H1 (cell line): Measurements from ENCODE around the gene DOCK1. TPM values are rescaled to one million over a fixed set of nuclear protein-coding genes. Genes with fewer than 3 reads are reported as not detected.

ENCODE experiments used
- CTCF ChIA-PET: fragments of 300-600 bp; sonication (Branson Sonifier 250); formaldehyde crosslinking; loops from one replicate; lab custom pipeline; 2021; ENCODE audit not compliant: partially characterized antibody; lab: Charles Lee
- POLR2A ChIA-PET: fragments of 300-600 bp; sonication (Branson Sonifier 250); formaldehyde crosslinking; loops from one replicate; lab custom pipeline; 2021; ENCODE audit warnings: inconsistent platforms; ENCODE audit not compliant: partially characterized antibody; lab: Charles Lee
- DNase-seq, 2 experiments: peaks; one replicate each; pipeline versions ENCODE4 v3.0.0 to v3.0.0-alpha.2; 2010 to 2022; ENCODE audit warnings: low spot score in 2 of 2, low read depth in 1 of 2, mixed read lengths in 1 of 2
- FAIRE-seq: peaks from 2 replicates; lab custom pipeline; 2011; peaks lifted over from hg19 to GRCh38; lab: Jason Lieb, UNC
- H2AFZ ChIP-seq: 2 replicates; pipeline ENCODE4 v1.8.1; 2012; ENCODE audit warnings: low read length, inconsistent platforms
- H2AK5ac ChIP-seq: 2 replicates; pipeline ENCODE4 v1.6.1; 2013; ENCODE audit warnings: low read depth, low read length
- H2BK120ac ChIP-seq: replicated peaks from 2 replicates; pipeline ENCODE3; 2013; ENCODE audit warnings: low read depth, low read length, inconsistent platforms
- H2BK12ac ChIP-seq: 2 replicates; pipeline ENCODE4 v1.6.1; 2013; ENCODE audit warnings: low read depth, low read length
- H2BK15ac ChIP-seq: 2 replicates; pipeline ENCODE4 v1.6.1; 2013; ENCODE audit warnings: low read length
- H2BK20ac ChIP-seq: 2 replicates; pipeline ENCODE4 v1.6.1; 2013; ENCODE audit warnings: low read length
- H2BK5ac ChIP-seq: 2 replicates; pipeline ENCODE4 v1.6.1; 2013; ENCODE audit warnings: low read depth, low read length
- H3K14ac ChIP-seq: 2 replicates; pipeline ENCODE4 v1.6.1; 2013; ENCODE audit warnings: inconsistent platforms; ENCODE audit not compliant: insufficient read length
- H3K18ac ChIP-seq: 2 replicates; pipeline ENCODE4 v1.6.1; 2013; ENCODE audit warnings: low read length; ENCODE audit errors: extremely low read depth
- H3K23ac ChIP-seq: 2 replicates; pipeline ENCODE4 v1.6.1; 2013; ENCODE audit warnings: inconsistent platforms; ENCODE audit not compliant: insufficient read length
- H3K23me2 ChIP-seq: 2 replicates; pipeline ENCODE4 v1.6.1; 2013; ENCODE audit warnings: low read depth, low read length
- H3K27ac ChIP-seq: 2 replicates; pipeline ENCODE4 v1.6.1; 2011; ENCODE audit warnings: low read depth, low read length, inconsistent platforms
- H3K27me3 ChIP-seq, 4 experiments: replicated peaks in 1 of 4; 1 replicate in 1 of 4; 2 replicates in 3 of 4; pipeline versions ENCODE4 v1.6.1 to v1.8.1; 2011 to 2013; ENCODE audit warnings: low read length in 3 of 4, mild to moderate bottlenecking in 3 of 4, inconsistent platforms in 2 of 4, mixed read lengths in 2 of 4, moderate library complexity in 1 of 4; ENCODE audit not compliant: control insufficient read depth in 3 of 4, insufficient read depth in 3 of 4; ENCODE audit errors: extremely low read depth in 1 of 4
- H3K36me3 ChIP-seq, 4 experiments: 2 replicates each; pipeline versions ENCODE4 v1.6.1 to v1.8.1; 2011 to 2013; ENCODE audit warnings: mild to moderate bottlenecking in 4 of 4, low read length in 3 of 4, moderate library complexity in 2 of 4, control low read depth in 1 of 4, inconsistent platforms in 1 of 4; ENCODE audit not compliant: insufficient read depth in 4 of 4, control insufficient read depth in 2 of 4
- H3K4ac ChIP-seq: replicated peaks from 2 replicates; pipeline ENCODE3; 2013; ENCODE audit warnings: low read length, low read depth, mixed read lengths, inconsistent platforms; ENCODE audit not compliant: insufficient read length
- H3K4me1 ChIP-seq, 4 experiments: replicated peaks in 1 of 4; 1 replicate in 1 of 4; 2 replicates in 3 of 4; pipeline versions ENCODE4 v1.6.1 to v1.8.1; 2011 to 2013; ENCODE audit warnings: low read length in 3 of 4, inconsistent platforms in 2 of 4, mixed read lengths in 1 of 4; ENCODE audit not compliant: insufficient read depth in 4 of 4, control insufficient read depth in 3 of 4
- H3K4me2 ChIP-seq, 2 experiments: 2 replicates each; pipeline versions ENCODE4 v1.6.1 to v1.8.1; 2011 to 2013; ENCODE audit warnings: low read depth in 2 of 2, low read length in 2 of 2, control low read depth in 1 of 2, inconsistent platforms in 1 of 2, mild to moderate bottlenecking in 1 of 2; ENCODE audit not compliant: insufficient read depth in 1 of 2
- H3K4me3 ChIP-seq, 4 experiments: fragments of 200-600, 300-600 bp in 1 of 4; sonication (generic), shearing (Covaris generic), sonication (Bioruptor Twin) in 1 of 4; 2 replicates each; pipeline versions ENCODE4 v1.5.1 to v1.8.1; 2011 to 2016; ENCODE audit warnings: low read length in 4 of 4, low read depth in 3 of 4, control low read depth in 2 of 4, inconsistent platforms in 2 of 4, mild to moderate bottlenecking in 2 of 4, mixed read lengths in 1 of 4, moderate library complexity in 1 of 4; ENCODE audit not compliant: insufficient read depth in 2 of 4; ENCODE audit errors: extremely low read depth in 1 of 4
- H3K56ac ChIP-seq: replicated peaks from 2 replicates; pipeline ENCODE3; 2013; ENCODE audit warnings: low read depth, mild to moderate bottlenecking, mixed read lengths, low read length, inconsistent platforms; ENCODE audit not compliant: insufficient read length
- H3K79me1 ChIP-seq: 2 replicates; pipeline ENCODE4 v1.6.1; 2013; ENCODE audit warnings: low read depth, low read length, control low read depth
- H3K79me2 ChIP-seq, 2 experiments: 2 replicates each; pipeline versions ENCODE4 v1.6.1 to v1.8.1; 2012 to 2013; ENCODE audit warnings: low read length in 2 of 2, mild to moderate bottlenecking in 2 of 2, inconsistent platforms in 1 of 2; ENCODE audit not compliant: insufficient read depth in 2 of 2, control insufficient read depth in 1 of 2
- H3K9ac ChIP-seq, 4 experiments: replicated peaks in 1 of 4; 1 replicate in 1 of 4; 2 replicates in 3 of 4; pipeline versions ENCODE4 v1.6.1 to v1.8.1; 2011 to 2013; ENCODE audit warnings: low read depth in 3 of 4, low read length in 3 of 4, control low read depth in 2 of 4, mild to moderate bottlenecking in 2 of 4, moderate library complexity in 2 of 4, inconsistent platforms in 1 of 4; ENCODE audit errors: extremely low read depth in 1 of 4
- H3K9me3 ChIP-seq, 2 experiments: 2 replicates each; pipeline versions ENCODE4 v1.6.1 to v1.8.1; 2012 to 2013; ENCODE audit warnings: mild to moderate bottlenecking in 2 of 2, moderate library complexity in 2 of 2, control low read depth in 1 of 2, inconsistent platforms in 1 of 2, low read depth in 1 of 2, low read length in 1 of 2, mixed read lengths in 1 of 2; ENCODE audit not compliant: insufficient read depth in 2 of 2
- H4K20me1 ChIP-seq, 2 experiments: replicated peaks in 1 of 2; 2 replicates each; pipeline versions ENCODE3 to v1.8.1; 2011 to 2013; ENCODE audit warnings: inconsistent platforms in 2 of 2, low read length in 2 of 2, mild to moderate bottlenecking in 1 of 2; ENCODE audit not compliant: insufficient read depth in 2 of 2, control insufficient read depth in 1 of 2
- H4K5ac ChIP-seq: 2 replicates; pipeline ENCODE4 v1.6.1; 2013; ENCODE audit warnings: low read length, low read depth, mixed read lengths, inconsistent platforms; ENCODE audit not compliant: insufficient read length
- H4K8ac ChIP-seq: 2 replicates; pipeline ENCODE4 v1.8.0; 2013; ENCODE audit warnings: mild to moderate bottlenecking, moderate library complexity, low read length, inconsistent platforms; ENCODE audit not compliant: insufficient read depth; ENCODE audit errors: extremely low read depth
- H4K91ac ChIP-seq: replicated peaks from 2 replicates; pipeline ENCODE3; 2013; ENCODE audit warnings: low read length, mixed read lengths, inconsistent platforms; ENCODE audit not compliant: insufficient read length
- CTBP2 ChIP-seq: IDR thresholded peaks from 2 replicates; pipeline ENCODE4 v1.7.0; 2011; ENCODE audit warnings: borderline replicate concordance, mild to moderate bottlenecking, moderate library complexity, mixed read lengths, low read length; ENCODE audit not compliant: insufficient read depth, insufficient read length
- RXRA ChIP-seq: IDR thresholded peaks from 2 replicates; pipeline ENCODE4 v1.6.1; 2011; ENCODE audit warnings: low read depth, mild to moderate bottlenecking, low read length, moderate library complexity; ENCODE audit not compliant: insufficient read depth
- YY1 ChIP-seq: IDR thresholded peaks from 2 replicates; pipeline ENCODE4 v1.6.1; 2011; ENCODE audit warnings: low read depth, mild to moderate bottlenecking, low read length
- WGBS, 2 experiments: shearing (Covaris generic) in 1 of 2; methylation state at CpG; one replicate each; pipeline versions ENCODE4 v1.1.6 to v1.1.7; 2013 to 2015; ENCODE audit warnings: low lambda C conversion rate in 2 of 2, mixed read lengths in 2 of 2, inconsistent platforms in 1 of 2, low coverage in 1 of 2, missing lambda C conversion rate in 1 of 2; ENCODE audit not compliant: insufficient replicate concordance in 2 of 2, insufficient coverage in 1 of 2, insufficient read length in 1 of 2; ENCODE audit errors: extremely low coverage in 1 of 2, missing lambda C conversion rate in 1 of 2; 5-methylcytosine and 5-hydroxymethylcytosine counted together
- polyA plus RNA-seq, 7 experiments: library from polyadenylated mRNA; depleted of rRNA in 3 of 7; stranded (reverse) in 5 of 7; unstranded in 2 of 7; fragments of >200 nt in 5 of 7; fragments of 200-250 nt in 2 of 7; gene quantifications; 1 replicate in 5 of 7; 2 replicates in 1 of 7; 4 replicates in 1 of 7; pipeline versions ENCODE4 v1.2.1 to v1.2.3, GENCODE V29; 2011 to 2013; ENCODE audit warnings: missing spikeins in 2 of 7, mixed read lengths in 2 of 7
- total RNA-seq: library from RNA; stranded (reverse); fragmentation: NEBNext Ultra II Directional; extraction: Animal tissue kit (Norgen Biotek cat#: 25700); gene quantifications from 2 replicates; pipeline ENCODE4 v1.2.1, GENCODE V29; 2021
- TF ChIP-seq, protein P1 (sequence below): IDR thresholded peaks from 2 replicates; pipeline ENCODE4 v1.6.1; 2011; ENCODE audit warnings: low read length, improper control_type of control experiment

The DOCK1 gene
- total and polyA plus RNA-seq, 2 of the 8 experiments (the other 6 are each of a cell fraction or from before 2014, with no cell fraction given): 11.6 to 53.0 TPM

DNA sequence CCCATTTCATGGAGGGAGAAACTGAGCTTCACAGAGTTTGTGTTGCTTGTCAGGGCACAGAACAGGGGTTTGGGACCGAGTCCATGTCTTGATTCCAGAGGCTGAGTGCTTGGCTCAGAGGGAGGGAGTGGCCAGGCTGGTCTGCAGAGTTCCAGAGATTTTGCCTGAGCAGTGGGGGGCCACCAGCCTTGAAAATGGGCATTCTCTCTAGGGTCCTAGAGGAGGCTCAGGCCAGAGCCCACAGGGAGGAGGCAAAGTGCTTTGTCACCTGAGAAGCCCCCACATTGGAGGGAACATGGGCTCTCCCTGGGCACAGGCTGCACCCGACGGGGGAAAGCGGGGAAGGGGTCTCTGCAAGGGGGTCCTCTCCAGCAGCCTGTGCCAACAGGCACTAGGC lies 51.5 kb downstream of the DOCK1 start:
- Histone ChIP-seq H3K36me3 (no peaks in the 10 kb centered on the region), H3K56ac (no peak overlapping the region), H2AFZ (no peak overlapping the region), H4K91ac (no peak overlapping the region), H4K8ac (no peak overlapping the region), H3K23ac (no peak overlapping the region), H3K9me3 (peaks cover 2 to 10% of the 10 kb centered on the region in 2 experiments; a peak in 3 of 4 replicates), H3K4ac (no peak overlapping the region), H4K20me1 (peaks cover 5 to 20% of the 10 kb centered on the region in 2 experiments), H3K4me1 (peaks cover 0 to 10% (median 3%) of the 10 kb centered on the region in 4 experiments; a peak in 3 of 7 replicates), H3K4me2 (no peak overlapping the region), H3K14ac (no peak overlapping the region), H2BK5ac (no peak overlapping the region), H2AK5ac (no peak overlapping the region), H3K18ac (no peak overlapping the region), H3K4me3 (no peak overlapping the region), H4K5ac (no peak overlapping the region), H3K23me2 (peaks cover 16% of the 10 kb centered on the region; the same call in 1 of the 2 replicates), H3K27ac (no peak overlapping the region), H3K27me3 (no peaks in the 10 kb centered on the region), H3K79me1 (0 out of 2 replicates have a peak, but pooled peaks cover 6% of the 10 kb centered on the region), H3K9ac (no peak overlapping the region), H2BK20ac (no peak overlapping the region), H3K79me2 (peaks cover 20 to 75% of the 10 kb centered on the region in 2 experiments), H2BK15ac (no peak overlapping the region), H2BK120ac (no peak overlapping the region), H2BK12ac (no peak overlapping the region)
- FAIRE-seq (no peak), DNase-seq (no peak)
- ChIA-PET POLR2A (no interaction called here), CTCF (interaction anchor here (0.9 to 1.3 kb wide), 2 partner anchors 13 to 19 kb away, joined by 3 read pairs; no protein-coding TSS in a partner anchor)
- 96% methylated on average over 4 of the region's 4 CpGs; no CpG with 5 or more reads in 1 of the 2 experiments for WGBS, 2 experiments
- no peak for TF ChIP-seq RXRA
- TF ChIP-seq YY1: no peak
- TF ChIP-seq, protein P1, sequence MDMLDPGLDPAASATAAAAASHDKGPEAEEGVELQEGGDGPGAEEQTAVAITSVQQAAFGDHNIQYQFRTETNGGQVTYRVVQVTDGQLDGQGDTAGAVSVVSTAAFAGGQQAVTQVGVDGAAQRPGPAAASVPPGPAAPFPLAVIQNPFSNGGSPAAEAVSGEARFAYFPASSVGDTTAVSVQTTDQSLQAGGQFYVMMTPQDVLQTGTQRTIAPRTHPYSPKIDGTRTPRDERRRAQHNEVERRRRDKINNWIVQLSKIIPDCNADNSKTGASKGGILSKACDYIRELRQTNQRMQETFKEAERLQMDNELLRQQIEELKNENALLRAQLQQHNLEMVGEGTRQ: no peak
- TF ChIP-seq CTBP2: no peak
